Lower leg skin (tissue), 4 donors: ENCODE measurements around the gene CCDC78. TPM values are rescaled to one million over a fixed set of nuclear protein-coding genes. Genes with fewer than 3 reads are reported as not detected.
"Not testable (repeated sequence)": the region's sequence is repeated elsewhere in the genome, so short reads cannot be mapped to it uniquely, and the experiment has no call there.

ENCODE experiments used
- DNase-seq, 2 donors: peaks; one replicate each; pipeline ENCODE4 v3.0.0-alpha.2; 2019; ENCODE audit warnings: low spot score in 2 of 2
- H3K4me3 ChIP-seq: fragments of 200-600 bp; sonication (generic); 2 replicates; pipeline ENCODE4 v1.5.1; 2017; ENCODE audit warnings: mild to moderate bottlenecking, low read depth; ENCODE audit not compliant: poor library complexity, severe bottlenecking
- POLR2A ChIP-seq, 2 donors: fragments of 450-650 bp; IDR thresholded peaks; one replicate each; pipeline ENCODE4 v1.6.1; 2016 to 2017; ENCODE audit warnings: antibody characterized with exemption in 2 of 2, mild to moderate bottlenecking in 1 of 2, moderate library complexity in 1 of 2
- WGBS, 2 donors: methylation state at CpG; one replicate each; pipeline ENCODE4 v1.1.5; 2018; 5-methylcytosine and 5-hydroxymethylcytosine counted together
- intact Hi-C: fragments of 100-400 bp; cut with DNase I; formaldehyde crosslinking; loops from one replicate; pipeline ENCODE4 v1.15.0; 2023; ENCODE audit warnings: low total_unique reads
- total RNA-seq, 4 donors: library from RNA; depleted of rRNA; stranded (reverse); fragments of >200 nt; gene quantifications; one replicate each; pipeline ENCODE4 v1.1.0, GENCODE V29; 2016
- TF ChIP-seq, protein P1 (sequence below), 3 donors: fragments of 450-650 bp; IDR thresholded peaks; one replicate each; pipeline ENCODE4 v1.5.1; 2016; ENCODE audit warnings: antibody characterized with exemption in 3 of 3, mild to moderate bottlenecking in 3 of 3, moderate library complexity in 2 of 3

CCDC78 gene
- total RNA-seq, 4 donors from 2014 or later = 0.52 to 0.55 TPM; not detected in 2

- DNase-seq = no peak
These were observed 32.5 kb downstream of the CCDC78 start for GRCh38 chr16:693766-694165.

GRCh38 chr16:693364-693763 lies 32.9 kb downstream of the CCDC78 start:
- H3K4me3 ChIP-seq = no peak overlapping the region
- no peak for DNase-seq

More at GRCh38 chr16:693766-694165, 32.5 kb downstream of the CCDC78 start:
- H3K4me3 ChIP-seq = no peak overlapping the region
- WGBS, 2 donors = 9 to 20% methylated on average over 3 to 36 of the region's 37 CpGs
- intact Hi-C loops = no loop called here
- TF ChIP-seq, protein P1, sequence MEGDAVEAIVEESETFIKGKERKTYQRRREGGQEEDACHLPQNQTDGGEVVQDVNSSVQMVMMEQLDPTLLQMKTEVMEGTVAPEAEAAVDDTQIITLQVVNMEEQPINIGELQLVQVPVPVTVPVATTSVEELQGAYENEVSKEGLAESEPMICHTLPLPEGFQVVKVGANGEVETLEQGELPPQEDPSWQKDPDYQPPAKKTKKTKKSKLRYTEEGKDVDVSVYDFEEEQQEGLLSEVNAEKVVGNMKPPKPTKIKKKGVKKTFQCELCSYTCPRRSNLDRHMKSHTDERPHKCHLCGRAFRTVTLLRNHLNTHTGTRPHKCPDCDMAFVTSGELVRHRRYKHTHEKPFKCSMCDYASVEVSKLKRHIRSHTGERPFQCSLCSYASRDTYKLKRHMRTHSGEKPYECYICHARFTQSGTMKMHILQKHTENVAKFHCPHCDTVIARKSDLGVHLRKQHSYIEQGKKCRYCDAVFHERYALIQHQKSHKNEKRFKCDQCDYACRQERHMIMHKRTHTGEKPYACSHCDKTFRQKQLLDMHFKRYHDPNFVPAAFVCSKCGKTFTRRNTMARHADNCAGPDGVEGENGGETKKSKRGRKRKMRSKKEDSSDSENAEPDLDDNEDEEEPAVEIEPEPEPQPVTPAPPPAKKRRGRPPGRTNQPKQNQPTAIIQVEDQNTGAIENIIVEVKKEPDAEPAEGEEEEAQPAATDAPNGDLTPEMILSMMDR (IDR thresholded peaks at IDR 0.05) = no peak
- no peak for TF ChIP-seq POLR2A (IDR thresholded peaks at IDR 0.05)

DNA sequence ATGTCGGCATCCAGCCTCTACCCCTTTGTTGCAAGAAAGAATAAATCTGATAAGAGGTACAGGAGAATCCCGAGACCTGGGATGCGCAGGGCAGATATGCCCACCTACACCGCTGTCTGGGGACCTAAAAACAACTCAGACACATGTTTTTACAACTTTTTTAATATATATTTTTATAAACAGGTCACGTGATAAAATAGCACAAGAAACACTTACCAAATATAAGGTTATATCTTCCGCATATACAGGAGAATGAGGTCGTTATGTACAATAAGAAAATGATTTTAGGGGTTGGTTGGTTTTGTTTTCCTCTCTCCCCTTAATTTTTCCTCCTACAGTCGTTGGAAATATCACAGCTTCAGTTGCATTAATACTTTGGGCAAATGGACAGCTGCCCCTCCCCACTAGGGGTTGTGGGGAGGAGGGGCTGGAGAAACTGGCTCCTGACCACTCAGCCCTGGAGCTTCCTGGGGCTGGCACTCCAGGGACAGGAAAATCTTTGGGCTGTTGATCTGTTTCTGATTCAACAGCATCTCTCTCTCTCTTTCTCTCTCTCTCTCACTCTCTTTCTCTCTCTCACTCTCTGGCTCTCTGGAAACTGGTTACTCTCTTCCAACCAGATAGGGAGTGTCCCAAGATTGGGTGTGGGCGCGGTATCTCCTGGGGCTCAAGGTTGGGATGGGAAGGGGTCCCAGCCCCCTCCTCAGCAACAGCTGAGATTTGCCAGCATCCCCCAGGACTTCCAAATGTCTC lies 33.7 kb downstream of the CCDC78 start:
- DNase-seq = no peak
- intact Hi-C loops = no loop called here
- 55 to 63% methylated on average over 10 of the region's 10 CpGs for WGBS, 2 donors
- no peak overlapping the region for H3K4me3 ChIP-seq
- TF ChIP-seq POLR2A (IDR thresholded peaks at IDR 0.05) = no peak
- TF ChIP-seq, protein P1 (IDR thresholded peaks at IDR 0.05) = no peak

More at GRCh38 chr16:693364-693763, 32.9 kb downstream of the CCDC78 start:
- intact Hi-C loops = no loop called here
- whole genome bisulfite sequencing, 2 donors = 11 to 40% methylated on average over 7 to 17 of the region's 22 CpGs
- TF ChIP-seq, protein P1 (IDR thresholded peaks at IDR 0.05) = no peak
- no peak for TF ChIP-seq POLR2A (IDR thresholded peaks at IDR 0.05)

DNA sequence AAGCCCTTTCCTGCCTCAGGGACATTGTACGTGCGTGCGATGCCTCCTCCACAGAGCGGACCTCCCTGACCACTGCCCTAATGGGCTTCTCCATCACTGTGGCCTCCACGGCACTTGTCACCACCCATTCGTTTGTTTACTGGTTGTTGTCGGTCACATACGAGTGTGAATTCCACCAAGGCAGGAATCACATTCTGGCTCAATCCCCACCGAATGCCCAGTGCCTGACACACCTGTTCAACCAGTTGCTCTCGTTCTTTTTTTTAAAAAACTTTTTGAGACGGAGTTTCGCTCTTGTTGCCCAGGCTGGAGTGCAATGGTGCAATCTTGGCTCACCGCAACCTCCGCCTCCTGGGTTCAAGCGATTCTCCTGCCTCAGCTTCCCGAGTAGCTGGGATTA lies 35.0 kb downstream of the CCDC78 start:
- 66 to 67% methylated on average over 16 of the region's 16 CpGs for WGBS, 2 donors
- intact Hi-C loops, DNase-seq, H3K4me3 ChIP-seq: not testable (repeated sequence)

GRCh38 chr16:689175-689897 lies 36.9 kb downstream of the CCDC78 start:
- intact Hi-C loops = no loop called here
- no peak for DNase-seq
- 77 to 83% methylated on average over 24 of the region's 26 CpGs for WGBS, 2 donors
- TF ChIP-seq, protein P1 (IDR thresholded peaks at IDR 0.05) = no peak
- no peak for TF ChIP-seq POLR2A (IDR thresholded peaks at IDR 0.05)
- H3K4me3 ChIP-seq = peak overlapping the region; percentile 86

DNA sequence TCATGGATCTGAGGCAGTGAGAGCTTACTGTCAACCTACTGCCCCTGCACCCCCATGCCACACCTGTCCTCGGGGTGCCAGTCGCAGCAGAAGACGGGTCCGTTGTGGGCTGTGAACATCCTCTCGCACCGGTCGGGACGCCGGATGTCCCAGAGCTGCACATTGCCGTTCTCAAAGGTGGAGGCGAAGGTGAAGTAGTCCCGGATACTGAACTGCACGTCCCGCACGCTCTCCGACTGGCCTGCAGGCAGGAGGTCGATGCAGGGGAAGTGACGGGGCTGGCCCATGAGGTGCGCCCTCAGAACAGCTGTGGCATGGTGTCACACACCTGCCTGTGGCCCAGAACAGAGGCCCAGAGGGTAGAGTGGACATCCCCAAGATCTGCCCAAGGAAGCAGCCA lies 38.7 kb downstream of the CCDC78 start:
- intact Hi-C loops = no loop called here
- no peak for TF ChIP-seq POLR2A (IDR thresholded peaks at IDR 0.05)
- TF ChIP-seq, protein P1 (IDR thresholded peaks at IDR 0.05) = no peak
- DNase-seq = no peak
- no peak overlapping the region for H3K4me3 ChIP-seq
- WGBS, 2 donors = 88 to 93% methylated on average over 19 of the region's 19 CpGs
